GM21737 (cell line): ENCODE measurements around the gene ACTN4.

ENCODE experiments used
- ATAC-seq: cut with Tn5 transposase; IDR thresholded peaks from one replicate; pipeline ENCODE4 v1.9.1; 2021; ENCODE audit warnings: mild to moderate bottlenecking, moderate library complexity; ENCODE audit not compliant: unreplicated experiment

ACTN4 gene

GRCh38 chr19:38693380-38694223, 46.2 kb downstream of the ACTN4 start:
- no peak for ATAC-seq

- ATAC-seq: no peak
Observed at GRCh38 chr19:38695317-38695683, 47.9 kb downstream of the ACTN4 start.

DNA sequence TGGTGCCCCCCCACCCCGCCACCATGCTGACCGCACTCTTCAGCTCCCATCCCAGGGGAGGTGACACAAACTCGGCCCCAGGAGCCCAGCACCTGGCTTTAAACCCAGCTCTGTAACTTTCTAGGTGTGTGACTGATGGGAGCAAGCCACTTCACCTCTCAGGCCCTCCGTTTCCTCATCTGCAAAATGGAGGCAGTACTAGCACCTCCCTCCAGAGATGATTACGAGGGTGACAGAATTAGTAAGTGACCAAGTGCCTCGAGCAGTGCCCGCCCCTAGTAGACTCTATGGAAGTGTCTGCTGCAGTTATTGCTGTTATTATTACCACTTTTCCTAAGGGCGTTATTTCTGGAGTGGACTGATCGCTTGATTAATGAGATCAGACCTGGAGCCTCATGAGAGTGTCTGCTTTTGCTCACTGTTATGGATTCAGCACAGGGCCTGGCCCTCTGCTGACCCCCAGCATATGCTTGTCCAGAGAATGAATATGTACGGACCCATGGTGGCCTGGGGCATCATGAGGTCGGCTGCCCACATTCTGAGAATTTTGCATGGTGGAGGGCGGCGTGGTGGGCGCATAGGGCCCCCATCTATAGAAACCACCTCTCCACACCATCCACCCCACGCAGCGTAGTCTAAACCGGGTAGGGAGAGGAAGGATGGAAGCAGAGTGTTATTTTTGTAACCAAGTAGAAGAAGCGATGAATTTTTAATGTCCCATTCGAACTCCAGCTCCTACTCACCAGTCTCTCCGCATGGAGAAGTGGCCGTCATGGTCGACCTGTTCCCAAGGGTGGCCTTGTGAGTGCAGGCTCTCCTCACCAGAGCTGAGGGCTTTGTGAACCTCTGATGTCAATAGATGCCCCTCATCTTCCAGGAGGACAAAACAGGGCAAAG, 48.6 kb downstream of the ACTN4 start:
- no peak for ATAC-seq

DNA sequence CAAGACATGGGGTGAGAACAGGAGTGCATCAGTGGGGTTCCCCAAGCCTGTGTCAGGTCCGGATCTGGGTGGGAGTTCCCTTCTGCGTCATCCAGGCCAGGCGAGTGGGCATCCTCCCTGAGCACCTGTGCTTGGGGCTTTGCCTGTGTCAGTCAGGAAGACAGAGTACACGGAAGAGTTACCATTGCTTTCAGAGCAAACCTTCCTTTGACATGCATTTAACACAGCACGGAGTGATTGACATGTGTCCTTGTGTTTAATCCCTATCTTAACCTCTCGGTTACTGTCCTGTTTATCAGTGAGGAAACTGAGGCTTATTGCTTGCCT, 49.2 kb downstream of the ACTN4 start:
- no peak for ATAC-seq

DNA sequence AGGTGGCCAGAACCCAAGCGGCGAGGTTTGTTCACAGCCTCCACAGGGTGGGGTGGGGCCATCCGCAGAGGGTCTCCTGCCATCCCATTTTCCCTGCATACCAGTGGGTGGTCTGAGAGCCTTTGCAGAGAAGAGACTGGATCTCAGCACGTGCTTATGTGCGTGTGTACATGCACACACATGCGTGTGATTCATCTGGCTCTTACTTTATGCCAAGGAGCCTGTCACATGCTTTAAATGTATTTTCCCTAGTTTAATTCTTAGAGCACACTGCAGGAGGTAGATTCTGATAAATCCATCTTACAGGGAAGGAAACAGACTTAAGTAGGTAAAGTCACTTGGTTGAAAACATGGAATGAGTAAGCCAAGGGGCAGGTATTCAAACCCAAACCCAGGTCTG, 49.7 kb downstream of the ACTN4 start:
- no peak for ATAC-seq

DNA sequence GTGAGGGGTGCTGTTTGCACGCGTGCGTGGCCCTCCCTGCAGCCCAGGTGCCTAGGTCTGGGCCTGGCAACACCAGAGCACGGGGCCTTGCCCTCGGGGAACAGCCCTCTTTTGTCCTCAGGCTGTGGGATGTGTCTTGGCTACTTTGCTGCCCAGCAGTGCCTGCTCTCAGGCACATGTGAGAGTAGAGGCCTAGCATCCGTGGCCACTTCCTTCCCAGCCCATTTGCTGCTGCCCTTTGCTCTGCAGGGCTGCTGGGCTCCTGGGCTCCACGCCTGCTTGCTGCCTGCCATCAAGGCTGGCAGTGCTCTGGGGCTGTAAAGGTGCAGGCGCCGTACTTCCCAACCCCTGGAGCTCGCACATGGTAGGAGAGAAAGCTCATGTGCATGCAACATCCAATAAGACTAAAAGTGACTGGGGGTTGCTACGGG, 50.2 kb downstream of the ACTN4 start:
- no peak for ATAC-seq

DNA sequence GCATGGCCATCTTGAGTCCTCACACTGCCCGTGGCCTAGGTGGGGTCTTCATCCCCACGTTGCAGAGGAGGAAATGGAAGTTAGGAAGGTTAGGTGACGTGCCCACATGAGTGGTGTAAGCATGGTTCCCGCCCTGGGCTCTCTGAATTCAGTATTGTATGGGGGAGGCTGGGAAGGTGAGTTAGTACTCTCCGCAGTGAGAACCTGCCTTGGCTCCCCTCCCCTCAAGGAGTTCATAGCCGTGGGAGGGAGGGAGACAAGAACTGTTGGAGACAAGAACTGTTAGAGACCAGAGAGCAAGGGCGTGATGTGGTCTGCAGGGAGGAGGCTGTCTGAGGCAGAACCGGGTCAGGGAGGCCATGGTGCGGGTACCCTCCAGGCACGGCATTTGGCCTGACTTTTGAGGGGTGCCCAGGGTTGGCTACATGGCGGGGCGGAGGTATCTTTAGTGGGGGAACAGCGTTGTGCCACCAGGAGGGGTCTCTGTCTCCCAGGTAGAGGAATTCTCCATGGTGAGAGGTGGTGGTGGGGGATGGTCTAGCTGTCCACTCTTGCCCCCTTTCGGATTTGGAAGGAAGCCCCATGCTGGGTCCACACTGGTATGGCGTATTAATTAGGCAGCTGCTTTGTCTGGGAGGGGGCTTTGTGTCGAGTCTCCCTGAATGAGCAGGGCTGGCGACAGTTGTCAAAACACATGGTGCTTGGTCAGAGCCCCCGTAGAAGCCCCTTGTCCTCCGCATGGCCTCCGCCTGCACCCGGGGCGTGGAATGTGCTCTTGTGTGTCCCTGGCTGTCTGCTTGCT, 51.0 kb downstream of the ACTN4 start:
- no peak for ATAC-seq

DNA sequence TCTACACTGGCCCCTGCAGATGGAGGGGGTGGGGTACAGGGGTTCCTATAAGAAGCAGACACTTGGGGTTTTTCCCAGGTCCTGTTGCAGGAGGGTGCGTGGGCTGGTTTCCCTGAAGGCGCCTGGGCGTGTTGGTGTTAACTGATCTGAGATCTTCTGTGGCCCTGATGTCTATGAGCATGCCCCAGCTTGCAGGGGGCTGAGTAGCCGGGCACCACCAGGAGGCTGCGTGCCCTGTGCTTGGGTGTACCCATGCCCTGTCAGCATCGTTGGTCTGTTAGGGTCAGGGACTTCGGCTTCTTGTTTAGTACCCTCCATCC, 51.5 kb downstream of the ACTN4 start:
- no peak for ATAC-seq

DNA sequence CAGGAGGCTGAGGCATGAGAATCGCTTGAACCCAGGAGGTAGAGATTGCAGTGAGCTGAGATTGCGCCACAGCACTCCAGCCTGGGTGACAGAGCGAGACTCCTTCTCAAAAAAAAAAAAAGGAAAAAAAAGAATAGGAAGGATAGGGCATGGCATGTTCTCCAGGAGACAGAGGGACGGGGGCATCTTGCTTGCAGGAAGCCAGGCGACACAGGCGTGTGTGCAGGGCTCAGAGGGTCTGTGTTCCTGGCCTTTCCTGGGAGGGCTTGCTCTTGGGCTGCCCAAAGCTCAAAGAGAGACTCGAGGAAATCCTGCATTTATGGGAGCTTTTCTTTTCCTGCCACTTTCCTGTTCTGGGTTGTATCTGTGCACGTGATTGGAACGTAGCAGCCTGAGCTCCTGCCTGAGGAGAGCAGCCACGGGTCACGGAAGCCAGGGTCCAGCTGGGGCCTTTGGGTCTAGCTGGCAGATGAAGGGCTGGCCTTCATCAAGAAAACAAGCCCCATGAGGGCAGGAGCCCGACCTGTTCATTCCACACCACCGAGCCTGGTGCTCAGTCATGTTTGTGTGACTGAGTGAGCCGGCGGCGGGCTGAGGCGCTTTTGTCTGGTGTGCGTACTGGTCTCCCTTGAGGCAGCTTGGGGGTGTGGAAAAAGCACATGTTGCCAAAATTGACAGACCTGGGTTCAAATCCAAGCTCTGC, 52.3 kb downstream of the ACTN4 start:
- ATAC-seq: no peak

DNA sequence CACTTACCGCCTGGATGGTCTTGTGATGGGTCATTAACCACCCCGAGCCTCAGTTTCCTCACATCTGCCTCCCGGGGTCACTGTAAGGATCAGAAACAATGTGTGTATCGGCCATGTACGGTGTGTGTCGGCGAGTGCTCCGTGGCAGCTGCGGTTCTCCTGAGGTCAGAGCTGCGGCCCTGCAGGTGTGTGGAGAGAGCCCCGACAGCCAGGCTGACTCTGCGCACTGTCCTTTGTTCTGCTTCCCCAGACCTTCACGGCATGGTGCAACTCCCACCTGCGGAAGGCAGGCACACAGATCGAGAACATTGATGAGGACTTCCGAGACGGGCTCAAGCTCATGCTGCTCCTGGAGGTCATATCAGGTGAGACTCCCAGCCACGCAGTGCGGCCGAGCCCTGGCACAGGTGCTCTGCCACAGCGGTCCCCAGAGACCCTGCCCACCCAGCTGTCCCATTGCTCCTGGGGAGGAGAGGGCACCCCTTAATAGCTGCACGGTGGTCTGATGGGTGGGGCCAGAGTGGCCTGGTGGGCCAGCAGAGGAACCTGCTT, 53.0 kb downstream of the ACTN4 start:
- no peak for ATAC-seq

GRCh38 chr19:38700902-38701454, 53.5 kb downstream of the ACTN4 start:
- ATAC-seq: no peak

- no peak for ATAC-seq
Observed at GRCh38 chr19:38701455-38702063, 54.1 kb downstream of the ACTN4 start.

- no peak for ATAC-seq
Observed at GRCh38 chr19:38702278-38702677, 54.8 kb downstream of the ACTN4 start.

DNA sequence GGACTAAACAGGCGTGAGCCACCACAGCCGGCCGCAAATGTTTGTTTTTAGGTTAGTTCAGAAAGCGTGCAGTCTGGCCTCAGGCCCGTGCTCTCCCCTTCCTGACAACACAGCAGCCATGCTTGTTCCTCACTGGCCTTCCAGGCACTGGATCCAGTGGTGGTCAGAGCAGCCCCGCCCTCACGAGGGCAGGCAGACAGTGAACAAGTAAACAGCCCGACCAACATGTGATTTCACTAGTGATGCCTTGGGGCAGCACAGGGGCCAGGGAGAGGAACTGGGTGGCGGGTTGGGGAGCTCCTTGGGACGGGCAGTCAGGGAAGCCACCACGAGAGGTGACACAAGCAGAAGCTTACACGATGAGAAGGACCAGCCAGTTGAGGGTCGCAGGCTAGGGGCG, 56.1 kb downstream of the ACTN4 start:
- ATAC-seq: no peak

DNA sequence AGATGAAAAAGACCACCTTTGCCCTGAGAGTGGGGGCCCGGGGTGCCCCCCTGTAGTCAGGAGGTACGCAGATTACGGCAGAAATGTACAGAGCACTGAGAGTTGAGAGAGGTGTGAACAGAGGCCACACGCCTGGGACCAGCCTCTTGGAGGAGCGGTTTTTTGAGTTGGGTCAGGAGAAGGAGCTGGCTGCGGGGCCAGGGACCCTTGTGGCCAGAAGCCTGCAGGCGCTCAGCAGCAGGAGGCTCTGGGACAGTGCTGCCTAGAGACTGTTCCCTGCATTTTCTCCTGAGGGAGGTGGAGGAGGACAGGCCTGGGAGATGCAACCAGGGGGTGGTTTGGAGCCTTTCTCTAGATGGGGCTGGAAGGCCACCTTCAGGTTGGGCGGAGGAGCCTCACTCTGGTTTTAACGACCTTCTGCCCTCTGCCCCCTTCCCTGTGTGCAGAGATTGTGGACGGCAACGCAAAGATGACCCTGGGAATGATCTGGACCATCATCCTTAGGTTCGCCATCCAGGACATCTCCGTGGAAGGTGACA, 57.1 kb downstream of the ACTN4 start:
- ATAC-seq: no peak

DNA sequence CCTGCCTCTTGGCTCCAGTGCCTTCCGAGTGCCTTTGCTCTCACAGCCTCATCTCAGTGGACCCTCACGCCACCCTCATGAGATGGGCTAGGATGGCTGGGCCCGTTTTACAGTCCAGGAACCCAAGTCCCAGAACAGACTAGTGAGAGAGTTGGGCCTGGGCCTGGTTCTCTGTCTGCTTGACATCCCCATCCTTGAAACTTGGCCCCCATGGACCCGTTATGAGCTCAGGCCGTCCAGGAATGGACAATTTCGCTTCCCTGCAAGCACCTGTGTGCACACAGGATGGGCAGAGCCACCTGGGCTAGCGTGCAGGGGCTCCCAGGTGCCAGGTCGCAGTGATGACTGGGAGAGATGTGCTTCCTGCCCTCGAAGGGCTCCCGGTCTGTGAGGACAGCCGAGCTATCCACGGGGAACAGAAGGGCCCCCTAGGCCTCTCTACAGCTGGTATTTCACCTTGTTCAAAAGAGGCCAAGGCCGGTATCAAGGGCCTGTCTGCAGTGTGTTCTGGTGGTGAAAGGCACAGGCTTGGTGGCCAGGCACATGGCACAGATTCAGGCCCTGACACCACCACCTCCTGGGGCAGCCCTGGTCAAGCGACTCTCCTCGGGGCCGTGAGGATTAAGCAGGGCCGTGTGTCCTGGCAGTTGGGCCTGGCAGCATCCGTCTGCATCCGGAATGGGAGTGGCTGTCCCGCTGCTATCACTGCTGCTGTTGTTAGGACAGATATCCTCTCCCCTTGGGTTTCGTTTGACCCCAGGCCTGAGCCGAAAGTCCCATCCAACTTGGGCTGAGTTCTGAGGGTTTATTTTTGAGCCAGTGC, 58.0 kb downstream of the ACTN4 start:
- no peak for ATAC-seq

DNA sequence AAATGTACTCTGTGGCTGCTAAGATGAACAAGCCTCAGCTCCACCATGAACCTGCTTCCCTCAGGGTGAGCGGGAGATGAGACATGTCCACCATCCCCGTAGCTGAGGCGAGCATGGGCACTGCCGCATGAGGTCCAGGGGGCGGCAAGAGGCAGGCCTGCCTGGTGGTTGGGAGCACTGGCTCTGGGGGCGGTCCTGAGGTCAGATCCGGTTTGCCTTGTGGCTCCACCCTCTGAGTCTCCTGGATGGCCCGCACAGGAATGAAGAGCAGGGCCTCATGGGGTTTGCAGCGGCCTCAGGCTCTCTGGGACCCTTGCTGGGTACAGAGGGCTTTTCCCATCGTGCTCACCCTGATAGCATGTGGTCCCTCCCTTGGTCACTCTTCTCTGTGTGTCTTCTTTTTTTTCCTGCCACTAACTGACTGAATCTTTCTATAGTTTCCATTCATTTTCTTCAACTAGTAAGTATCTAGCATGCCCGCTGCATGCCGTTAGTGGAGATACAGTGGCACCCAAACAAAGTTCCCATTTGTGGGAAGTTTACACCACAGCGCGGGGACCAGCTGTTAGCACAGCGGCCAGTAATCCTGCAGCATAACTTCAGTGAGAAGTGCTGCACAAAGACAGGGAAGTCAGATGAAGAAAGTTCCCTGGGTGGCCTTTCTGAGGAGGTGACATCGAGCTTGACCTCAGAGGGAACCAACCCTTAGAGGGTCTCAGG, 59.5 kb downstream of the ACTN4 start:
- no peak for ATAC-seq

- no peak for ATAC-seq
Observed at GRCh38 chr19:38707512-38708114, 60.2 kb downstream of the ACTN4 start.
